Astrocyte (in vitro differentiated cells and primary cell): ENCODE measurements around the gene LY86. TPM values are rescaled to one million over a fixed set of nuclear protein-coding genes. Genes with fewer than 3 reads are reported as not detected.

Source experiments
- DNase-seq: peaks from one replicate; pipeline ENCODE4 v3.0.0-alpha.2; 2010; ENCODE audit warnings: low read depth
- FAIRE-seq: peaks from 2 replicates; lab custom pipeline; 2011; peaks lifted over from hg19 to GRCh38; lab: Jason Lieb, UNC
- H2AFZ ChIP-seq: 2 replicates; pipeline ENCODE4 v1.6.0; 2012; ENCODE audit warnings: low read depth, low read length, inconsistent platforms
- H3K27ac ChIP-seq: 2 replicates; pipeline ENCODE4 v1.5.1; 2011; ENCODE audit warnings: low read depth, low read length, inconsistent platforms
- H3K27me3 ChIP-seq: 2 replicates; pipeline ENCODE4 v1.6.0; 2011; ENCODE audit warnings: low read length, inconsistent platforms; ENCODE audit not compliant: insufficient read depth
- H3K36me3 ChIP-seq: 2 replicates; pipeline ENCODE4 v1.5.1; 2011; ENCODE audit warnings: low read length, inconsistent platforms; ENCODE audit not compliant: insufficient read depth
- H3K4me1 ChIP-seq: 2 replicates; pipeline ENCODE4 v1.5.1; 2011; ENCODE audit warnings: low read length, inconsistent platforms; ENCODE audit not compliant: insufficient read depth
- H3K4me2 ChIP-seq: 2 replicates; pipeline ENCODE4 v1.6.0; 2012; ENCODE audit warnings: low read length, inconsistent platforms
- H3K4me3 ChIP-seq: 2 replicates; pipeline ENCODE4 v1.5.1; 2011; ENCODE audit warnings: low read depth, mild to moderate bottlenecking, low read length, inconsistent platforms; ENCODE audit not compliant: insufficient read depth
- H3K79me2 ChIP-seq: 2 replicates; pipeline ENCODE4 v1.6.0; 2012; ENCODE audit warnings: mild to moderate bottlenecking, low read length, inconsistent platforms; ENCODE audit not compliant: insufficient read depth
- H3K9ac ChIP-seq: 2 replicates; pipeline ENCODE4 v1.6.0; 2012; ENCODE audit warnings: mild to moderate bottlenecking, low read length, inconsistent platforms
- H3K9me3 ChIP-seq: 2 replicates; pipeline ENCODE4 v1.5.1; 2012; ENCODE audit warnings: low read depth, mild to moderate bottlenecking, low read length, inconsistent platforms; ENCODE audit not compliant: insufficient read depth
- H4K20me1 ChIP-seq: 2 replicates; pipeline ENCODE4 v1.6.0; 2012; ENCODE audit warnings: low read length, inconsistent platforms; ENCODE audit not compliant: insufficient read depth
- H3K27ac Mint-ChIP-seq: one replicate; pipeline ENCODE4 v1.8.0; 2021; ENCODE audit warnings: mild to moderate bottlenecking, mixed read lengths; ENCODE audit not compliant: unreplicated experiment
- H3K27me3 Mint-ChIP-seq: one replicate; pipeline ENCODE4 v1.8.0; 2021; ENCODE audit warnings: low read depth, mixed read lengths; ENCODE audit not compliant: unreplicated experiment
- H3K36me3 Mint-ChIP-seq: one replicate; pipeline ENCODE4 v1.8.0; 2021; ENCODE audit warnings: low read depth, mixed read lengths; ENCODE audit not compliant: unreplicated experiment
- H3K4me1 Mint-ChIP-seq: one replicate; pipeline ENCODE4 v1.8.0; 2021; ENCODE audit warnings: low read depth, mixed read lengths; ENCODE audit not compliant: unreplicated experiment
- H3K4me3 Mint-ChIP-seq: one replicate; pipeline ENCODE4 v1.8.0; 2021; ENCODE audit warnings: mild to moderate bottlenecking, moderate library complexity, mixed read lengths; ENCODE audit not compliant: unreplicated experiment
- H3K9me3 Mint-ChIP-seq: one replicate; pipeline ENCODE4 v1.8.0; 2021; ENCODE audit warnings: mild to moderate bottlenecking, mixed read lengths; ENCODE audit not compliant: unreplicated experiment
- EZH2 ChIP-seq: IDR thresholded peaks from 2 replicates; pipeline ENCODE4 v1.6.1; 2012; ENCODE audit warnings: mild to moderate bottlenecking, low read length, inconsistent platforms; ENCODE audit not compliant: insufficient read depth
- total RNA-seq: library from RNA; stranded (reverse); gene quantifications from 2 replicates; pipeline ENCODE4 v1.2.1, GENCODE V29; 2021
- TF ChIP-seq, protein P1 (sequence below): IDR thresholded peaks from 2 replicates; pipeline ENCODE4 v1.5.1; 2011; ENCODE audit warnings: low read depth, mild to moderate bottlenecking, inconsistent platforms, low read length, moderate library complexity; ENCODE audit not compliant: insufficient read depth

Gene LY86
- total RNA-seq, 1 donor from 2014 or later, result not detected

- no peaks in the 10 kb centered on the region for H3K36me3 Mint-ChIP-seq
- no peaks in the 10 kb centered on the region for H3K9me3 ChIP-seq
- peaks cover 8% of the 10 kb centered on the region for H3K27me3 Mint-ChIP-seq
- no peak overlapping the region for H3K27ac ChIP-seq
- peaks cover 4% of the 10 kb centered on the region for H3K9me3 Mint-ChIP-seq
- no peak overlapping the region for H3K4me3 Mint-ChIP-seq
- no peak overlapping the region for H2AFZ ChIP-seq
- H3K27ac Mint-ChIP-seq, result no peak overlapping the region
- DNase-seq (no peak), FAIRE-seq (no peak)
- H3K4me2 ChIP-seq, result no peak overlapping the region
- no peaks in the 10 kb centered on the region for H3K27me3 ChIP-seq
- no peak overlapping the region for H3K9ac ChIP-seq
- H3K4me1 Mint-ChIP-seq, result peaks cover 3% of the 10 kb centered on the region
- no peaks in the 10 kb centered on the region for H3K79me2 ChIP-seq
- TF ChIP-seq EZH2, result no peak
- TF ChIP-seq, protein P1, sequence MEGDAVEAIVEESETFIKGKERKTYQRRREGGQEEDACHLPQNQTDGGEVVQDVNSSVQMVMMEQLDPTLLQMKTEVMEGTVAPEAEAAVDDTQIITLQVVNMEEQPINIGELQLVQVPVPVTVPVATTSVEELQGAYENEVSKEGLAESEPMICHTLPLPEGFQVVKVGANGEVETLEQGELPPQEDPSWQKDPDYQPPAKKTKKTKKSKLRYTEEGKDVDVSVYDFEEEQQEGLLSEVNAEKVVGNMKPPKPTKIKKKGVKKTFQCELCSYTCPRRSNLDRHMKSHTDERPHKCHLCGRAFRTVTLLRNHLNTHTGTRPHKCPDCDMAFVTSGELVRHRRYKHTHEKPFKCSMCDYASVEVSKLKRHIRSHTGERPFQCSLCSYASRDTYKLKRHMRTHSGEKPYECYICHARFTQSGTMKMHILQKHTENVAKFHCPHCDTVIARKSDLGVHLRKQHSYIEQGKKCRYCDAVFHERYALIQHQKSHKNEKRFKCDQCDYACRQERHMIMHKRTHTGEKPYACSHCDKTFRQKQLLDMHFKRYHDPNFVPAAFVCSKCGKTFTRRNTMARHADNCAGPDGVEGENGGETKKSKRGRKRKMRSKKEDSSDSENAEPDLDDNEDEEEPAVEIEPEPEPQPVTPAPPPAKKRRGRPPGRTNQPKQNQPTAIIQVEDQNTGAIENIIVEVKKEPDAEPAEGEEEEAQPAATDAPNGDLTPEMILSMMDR, result no peak
- no peak overlapping the region for H3K4me3 ChIP-seq
- H3K36me3 ChIP-seq, result no peaks in the 10 kb centered on the region
- no peaks in the 10 kb centered on the region for H4K20me1 ChIP-seq
- H3K4me1 ChIP-seq, result no peaks in the 10 kb centered on the region
These were observed 3.6 kb upstream of the LY86 start for GRCh38 chr6:6585003-6585311.

DNA sequence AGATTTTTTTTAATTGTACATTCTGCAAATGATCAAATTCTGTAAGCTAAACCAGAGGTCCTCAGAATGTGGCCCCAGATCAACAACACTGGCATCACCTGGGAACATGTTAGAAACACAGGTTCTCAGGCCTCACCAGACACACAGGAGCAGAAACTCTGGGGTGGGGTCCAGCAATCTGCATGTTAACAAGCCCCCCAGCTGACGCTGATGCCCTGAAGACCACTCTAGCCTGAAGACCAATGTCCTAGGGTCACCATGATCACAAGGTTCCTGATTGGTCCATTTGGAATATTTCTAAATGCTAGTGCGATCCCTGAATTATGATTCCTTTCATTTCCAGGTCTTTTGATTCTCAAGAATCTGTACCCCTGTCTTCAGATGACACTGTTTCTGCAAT is 2.4 kb upstream of the LY86 start:
- H3K27ac Mint-ChIP-seq, result no peak overlapping the region
- H3K27me3 Mint-ChIP-seq, result peaks cover 10% of the 10 kb centered on the region
- FAIRE-seq (no peak), DNase-seq (no peak)
- H3K36me3 Mint-ChIP-seq, result no peaks in the 10 kb centered on the region
- no peaks in the 10 kb centered on the region for H3K4me1 ChIP-seq
- no peak overlapping the region for H2AFZ ChIP-seq
- H3K36me3 ChIP-seq, result no peaks in the 10 kb centered on the region
- no peaks in the 10 kb centered on the region for H3K27me3 ChIP-seq
- H4K20me1 ChIP-seq, result no peaks in the 10 kb centered on the region
- H3K4me1 Mint-ChIP-seq, result peaks cover 3% of the 10 kb centered on the region
- H3K4me3 ChIP-seq, result no peak overlapping the region
- H3K9me3 ChIP-seq, result no peaks in the 10 kb centered on the region
- H3K27ac ChIP-seq, result no peak overlapping the region
- H3K4me3 Mint-ChIP-seq, result no peak overlapping the region
- no peak overlapping the region for H3K4me2 ChIP-seq
- no peak for TF ChIP-seq EZH2
- TF ChIP-seq, protein P1, result no peak
- no peak overlapping the region for H3K9ac ChIP-seq
- peaks cover 4% of the 10 kb centered on the region for H3K9me3 Mint-ChIP-seq
- no peaks in the 10 kb centered on the region for H3K79me2 ChIP-seq

- no peak for DNase-seq
- Mint-ChIP-seq H3K36me3 (no peaks in the 10 kb centered on the region), H3K4me3 (no peak overlapping the region), H3K27ac (no peak overlapping the region), H3K27me3 (peaks cover 10% of the 10 kb centered on the region), H3K9me3 (peaks cover 8% of the 10 kb centered on the region), H3K4me1 (peaks cover 3% of the 10 kb centered on the region)
- Histone ChIP-seq H3K9me3 (no peaks in the 10 kb centered on the region), H3K27me3 (no peaks in the 10 kb centered on the region), H3K4me3 (no peak overlapping the region), H3K79me2 (no peaks in the 10 kb centered on the region), H3K9ac (no peak overlapping the region), H4K20me1 (no peaks in the 10 kb centered on the region), H3K4me2 (no peak overlapping the region), H3K4me1 (no peaks in the 10 kb centered on the region), H2AFZ (no peak overlapping the region), H3K27ac (no peak overlapping the region), H3K36me3 (no peaks in the 10 kb centered on the region)
- TF ChIP-seq, protein P1, result no peak
- TF ChIP-seq EZH2, result no peak
- FAIRE-seq, result no peak
These were observed 1.6 kb upstream of the LY86 start for GRCh38 chr6:6586671-6587526.
